IPS-20b (cell line): ENCODE data around the gene C10orf90.

Experiments
- H3K27ac ChIP-seq: one replicate; pipeline ENCODE4 v1.5.1; 2013; ENCODE audit warnings: low read length
- H3K27me3 ChIP-seq: 2 replicates; pipeline ENCODE4 v1.6.1; 2013; ENCODE audit warnings: mild to moderate bottlenecking, low read length, inconsistent platforms; ENCODE audit not compliant: insufficient read depth
- H3K36me3 ChIP-seq: 2 replicates; pipeline ENCODE4 v1.6.1; 2013; ENCODE audit warnings: low read depth, mild to moderate bottlenecking, inconsistent platforms, low read length, moderate library complexity; ENCODE audit not compliant: insufficient read depth
- H3K4me1 ChIP-seq: 2 replicates; pipeline ENCODE4 v1.6.1; 2013; ENCODE audit warnings: mild to moderate bottlenecking, control low read depth, inconsistent platforms, low read length, moderate library complexity; ENCODE audit not compliant: insufficient read depth
- H3K4me3 ChIP-seq: 2 replicates; pipeline ENCODE4 v1.5.1; 2013; ENCODE audit warnings: mild to moderate bottlenecking, low read length, inconsistent platforms
- H3K9ac ChIP-seq: 2 replicates; pipeline ENCODE4 v1.6.1; 2013; ENCODE audit warnings: low read depth, mild to moderate bottlenecking, inconsistent platforms, low read length, moderate library complexity
- H3K9me3 ChIP-seq: 2 replicates; pipeline ENCODE4 v1.6.1; 2013; ENCODE audit warnings: mild to moderate bottlenecking, low read depth, low read length, inconsistent platforms; ENCODE audit not compliant: insufficient read depth

The C10orf90 gene

GRCh38 chr10:126448091-126448490, 222.4 kb downstream of the C10orf90 start:
- H3K4me3 ChIP-seq = no peak overlapping the region
- H3K27me3 ChIP-seq = no peaks in the 10 kb centered on the region
- no peaks in the 10 kb centered on the region for H3K9me3 ChIP-seq
- no peak overlapping the region for H3K9ac ChIP-seq
- H3K27ac ChIP-seq = no peak overlapping the region
- no peaks in the 10 kb centered on the region for H3K4me1 ChIP-seq
- no peaks in the 10 kb centered on the region for H3K36me3 ChIP-seq

GRCh38 chr10:126439942-126440341, 230.6 kb downstream of the C10orf90 start:
- no peak overlapping the region for H3K27ac ChIP-seq
- H3K9me3 ChIP-seq = peaks cover 6% of the 10 kb centered on the region; the same call in 1 of the 2 replicates
- H3K4me3 ChIP-seq = no peak overlapping the region
- no peaks in the 10 kb centered on the region for H3K4me1 ChIP-seq
- H3K36me3 ChIP-seq = no peaks in the 10 kb centered on the region
- no peaks in the 10 kb centered on the region for H3K27me3 ChIP-seq
- no peak overlapping the region for H3K9ac ChIP-seq

GRCh38 chr10:126438407-126438783, 232.1 kb downstream of the C10orf90 start:
- no peaks in the 10 kb centered on the region for H3K36me3 ChIP-seq
- H3K27ac ChIP-seq = no peak overlapping the region
- no peaks in the 10 kb centered on the region for H3K4me1 ChIP-seq
- H3K9ac ChIP-seq = no peak overlapping the region
- no peak overlapping the region for H3K4me3 ChIP-seq
- no peaks in the 10 kb centered on the region for H3K27me3 ChIP-seq
- H3K9me3 ChIP-seq = peaks cover 6% of the 10 kb centered on the region; the same call in 1 of the 2 replicates

- Histone ChIP-seq H3K27me3 (no peaks in the 10 kb centered on the region), H3K27ac (no peak overlapping the region), H3K4me3 (no peak overlapping the region), H3K9me3 (peaks cover 6% of the 10 kb centered on the region; the same call in 1 of the 2 replicates), H3K36me3 (no peaks in the 10 kb centered on the region), H3K9ac (no peak overlapping the region), H3K4me1 (no peaks in the 10 kb centered on the region)
These were observed 232.7 kb downstream of the C10orf90 start for GRCh38 chr10:126437635-126438406.

- Histone ChIP-seq H3K27me3 (no peaks in the 10 kb centered on the region), H3K27ac (no peak overlapping the region), H3K9ac (no peak overlapping the region), H3K9me3 (no peaks in the 10 kb centered on the region), H3K4me3 (no peak overlapping the region), H3K36me3 (no peaks in the 10 kb centered on the region), H3K4me1 (no peaks in the 10 kb centered on the region)
These were observed 236.3 kb downstream of the C10orf90 start for GRCh38 chr10:126434235-126434634.

- H3K9ac ChIP-seq = no peak overlapping the region
- H3K4me3 ChIP-seq = no peak overlapping the region
- H3K27ac ChIP-seq = no peak overlapping the region
- no peaks in the 10 kb centered on the region for H3K27me3 ChIP-seq
- H3K36me3 ChIP-seq = no peaks in the 10 kb centered on the region
- no peaks in the 10 kb centered on the region for H3K9me3 ChIP-seq
- H3K4me1 ChIP-seq = no peaks in the 10 kb centered on the region
These were observed 237.1 kb downstream of the C10orf90 start for GRCh38 chr10:126433351-126433750.

GRCh38 chr10:126432507-126432906, 238.0 kb downstream of the C10orf90 start:
- H3K27ac ChIP-seq = no peak overlapping the region
- no peaks in the 10 kb centered on the region for H3K36me3 ChIP-seq
- no peaks in the 10 kb centered on the region for H3K9me3 ChIP-seq
- H3K4me3 ChIP-seq = no peak overlapping the region
- H3K9ac ChIP-seq = no peak overlapping the region
- H3K27me3 ChIP-seq = no peaks in the 10 kb centered on the region
- H3K4me1 ChIP-seq = no peaks in the 10 kb centered on the region

- Histone ChIP-seq H3K36me3 (no peaks in the 10 kb centered on the region), H3K9ac (no peak overlapping the region), H3K27me3 (no peaks in the 10 kb centered on the region), H3K9me3 (no peaks in the 10 kb centered on the region), H3K27ac (no peak overlapping the region), H3K4me3 (no peak overlapping the region), H3K4me1 (no peaks in the 10 kb centered on the region)
These were observed 238.7 kb downstream of the C10orf90 start for GRCh38 chr10:126431816-126432215.

- H3K9ac ChIP-seq = no peak overlapping the region
- no peaks in the 10 kb centered on the region for H3K4me1 ChIP-seq
- H3K27me3 ChIP-seq = no peaks in the 10 kb centered on the region
- no peaks in the 10 kb centered on the region for H3K9me3 ChIP-seq
- no peaks in the 10 kb centered on the region for H3K36me3 ChIP-seq
- no peak overlapping the region for H3K4me3 ChIP-seq
- H3K27ac ChIP-seq = no peak overlapping the region
These were observed 240.0 kb downstream of the C10orf90 start for GRCh38 chr10:126430512-126430911.

- Histone ChIP-seq H3K27ac (no peak overlapping the region), H3K4me1 (no peaks in the 10 kb centered on the region), H3K9me3 (no peaks in the 10 kb centered on the region; the same call in 1 of the 2 replicates), H3K27me3 (no peaks in the 10 kb centered on the region), H3K4me3 (no peak overlapping the region), H3K9ac (no peak overlapping the region), H3K36me3 (no peaks in the 10 kb centered on the region)
These were observed 241.2 kb downstream of the C10orf90 start for GRCh38 chr10:126429275-126429674.

- Histone ChIP-seq H3K4me3 (no peak overlapping the region), H3K9me3 (peaks cover 8% of the 10 kb centered on the region), H3K4me1 (no peaks in the 10 kb centered on the region), H3K27ac (no peak overlapping the region), H3K27me3 (no peaks in the 10 kb centered on the region), H3K9ac (no peak overlapping the region), H3K36me3 (no peaks in the 10 kb centered on the region)
These were observed 244.9 kb downstream of the C10orf90 start for GRCh38 chr10:126425489-126426065.

- Histone ChIP-seq H3K4me1 (no peaks in the 10 kb centered on the region), H3K9ac (no peak overlapping the region), H3K27ac (no peak overlapping the region), H3K36me3 (no peaks in the 10 kb centered on the region), H3K27me3 (no peaks in the 10 kb centered on the region), H3K9me3 (peaks cover 8% of the 10 kb centered on the region), H3K4me3 (no peak overlapping the region)
These were observed 245.5 kb downstream of the C10orf90 start for GRCh38 chr10:126425032-126425431.
